ENCODE results near the gene TMEM150B.

Gene TMEM150B

GRCh38 chr19:55325172-55325571 lies at the start of gene TMEM150B:
Gene TMEM150B, minus strand, starts transcription at chr19:55325341. Its CDS starts 4,305 bp downstream, at chr19:55321036.
- no peak for DNase-seq

- no peak for DNase-seq
Observed at GRCh38 chr19:55373993-55374757, 49.0 kb upstream of the TMEM150B start.

GRCh38 chr19:55373306-55373992 lies 48.3 kb upstream of the TMEM150B start:
- no peak for DNase-seq

GRCh38 chr19:55372316-55373081 lies 47.4 kb upstream of the TMEM150B start:
- no peak for DNase-seq

- no peak for DNase-seq
Observed at GRCh38 chr19:55370305-55370988, 45.3 kb upstream of the TMEM150B start, which contains the start of gene IL11. Gene IL11, minus strand, starts transcription at chr19:55370463. Its CDS starts 153 bp downstream, at chr19:55370310.

GRCh38 chr19:55369653-55370304 lies 44.6 kb upstream of the TMEM150B start:
- no peak for DNase-seq

- no peak for DNase-seq
Observed at GRCh38 chr19:55368701-55369563, 43.8 kb upstream of the TMEM150B start.

GRCh38 chr19:55368106-55368505 lies 43.0 kb upstream of the TMEM150B start:
- DNase-seq: no peak

GRCh38 chr19:55366790-55367189 lies 41.6 kb upstream of the TMEM150B start:
- no peak for DNase-seq

- no peak for DNase-seq
Observed at GRCh38 chr19:55365964-55366363, 40.8 kb upstream of the TMEM150B start.

- DNase-seq: no peak
Observed at GRCh38 chr19:55365245-55365644, 40.1 kb upstream of the TMEM150B start.

GRCh38 chr19:55362990-55363716 lies 38.0 kb upstream of the TMEM150B start, which contains the start of gene GARIN5B:
Gene GARIN5B, minus strand, starts transcription at chr19:55363260. Its CDS starts 194 bp downstream, at chr19:55363066.
- no peak for DNase-seq

- no peak for DNase-seq
Observed at GRCh38 chr19:55362174-55362989, 37.2 kb upstream of the TMEM150B start.

- DNase-seq: no peak
Observed at GRCh38 chr19:55360902-55361301, 35.8 kb upstream of the TMEM150B start.

- DNase-seq: no peak
Observed at GRCh38 chr19:55358943-55359908, 34.1 kb upstream of the TMEM150B start.

- no peak for DNase-seq
Observed at GRCh38 chr19:55358493-55358892, 33.4 kb upstream of the TMEM150B start.

- no peak for DNase-seq
Observed at GRCh38 chr19:55355213-55355821, 30.2 kb upstream of the TMEM150B start.

- DNase-seq: no peak
Observed at GRCh38 chr19:55354698-55355212, 29.6 kb upstream of the TMEM150B start, which contains the start of gene COX6B2. Gene COX6B2, minus strand, starts transcription at chr19:55354719. Its CDS starts 198 bp downstream, at chr19:55354521.
